ENCODE measurements around the gene PIGQ. TPM values are rescaled to one million over a fixed set of nuclear protein-coding genes. Genes with fewer than 3 reads are reported as not detected.

The PIGQ gene
- total RNA-seq, 2 experiments from 2014 or later = 22.8 to 27.0 TPM

DNA sequence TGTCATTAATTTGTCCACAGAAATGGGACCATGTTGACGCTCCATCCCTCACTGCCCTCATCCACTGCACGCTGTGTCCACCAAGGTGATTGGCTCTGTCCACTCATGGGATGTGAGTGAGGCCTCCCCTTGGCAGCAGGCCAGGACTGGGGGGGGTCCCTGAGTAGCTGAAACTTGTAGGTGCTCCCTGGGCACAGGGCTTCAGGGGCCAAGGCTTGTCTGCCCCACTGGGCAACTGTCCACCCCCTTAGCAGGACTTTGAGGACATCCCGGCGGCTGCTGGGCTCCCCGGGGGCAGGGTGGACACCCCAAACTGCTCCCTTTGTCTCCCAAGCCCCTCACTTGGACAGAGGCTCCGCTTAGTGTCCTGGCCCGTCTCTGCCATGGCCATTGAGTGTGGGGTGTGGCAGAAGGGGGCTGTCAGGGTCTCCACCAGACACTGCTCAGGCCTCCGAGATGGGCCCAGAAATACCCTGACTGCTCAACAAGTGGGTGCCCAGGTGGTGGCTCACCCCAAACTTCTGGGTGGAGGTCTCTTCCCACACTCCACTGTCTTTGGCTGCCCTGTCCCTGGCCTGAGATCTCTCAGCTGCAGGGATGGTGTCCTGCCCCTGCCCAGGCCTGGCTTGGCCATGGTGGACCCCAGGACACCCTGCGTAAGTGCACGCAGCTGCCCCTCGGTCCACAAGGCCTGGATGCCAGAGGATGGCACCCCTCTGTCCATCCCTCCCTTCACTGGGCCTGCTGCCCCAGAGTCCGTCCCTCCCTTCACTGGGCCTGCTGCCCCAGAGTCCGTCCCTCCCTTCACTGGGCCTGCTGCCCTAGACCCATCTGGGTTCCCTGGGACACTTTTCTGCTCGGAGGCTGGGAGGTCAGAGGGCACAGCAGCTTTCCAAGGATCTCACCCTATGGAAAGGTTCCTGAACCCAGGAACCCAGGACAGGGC, 17.1 kb downstream of the PIGQ start:
- Histone ChIP-seq H3K27me3 (ENCODE audit: control insufficient read depth in 1 of 2, insufficient read depth in 2 of 2, low read length in 2 of 2) (no peaks in the 10 kb centered on the region), H3K9me3 (ENCODE audit: control insufficient read depth in 1 of 2, insufficient read depth in 1 of 2, low read length in 2 of 2) (no peaks in the 10 kb centered on the region), H3K36me3 (ENCODE audit: insufficient read depth, low read length) (no peaks in the 10 kb centered on the region), H3K27ac (ENCODE audit: low read depth in 1 of 2, low read length in 2 of 2) (no peak overlapping the region), H3K4me3 (ENCODE audit: low read length) (no peak overlapping the region), H3K4me1 (ENCODE audit: insufficient read depth, low read length) (peaks cover 32% of the 10 kb centered on the region)
- no peaks in the 10 kb centered on the region for H3K27me3 Mint-ChIP-seq
- H3K36me3 Mint-ChIP-seq (ENCODE audit: low read depth) = peaks cover 17% of the 10 kb centered on the region
- intact Hi-C loops (cut with DNase I, micrococcal nuclease) = no loop called here
- ATAC-seq (ENCODE audit: poor library complexity) = no peak
- DNase-seq = no peak
- ChIA-PET POLR2A (interaction anchor here (2.7 kb wide), 1 partner anchor 50 kb away, joined by 18 read pairs; the partner anchor contains the start of gene METTL26), CTCF (no interaction called here)
- peak overlapping the region; percentile 80 for H3K4me3 Mint-ChIP-seq
- no peaks in the 10 kb centered on the region for H3K9me3 Mint-ChIP-seq
- peaks cover 10% of the 10 kb centered on the region for H3K4me1 Mint-ChIP-seq (ENCODE audit: low read depth)
- peak overlapping the region; percentile 95 for H3K27ac Mint-ChIP-seq
- TF ChIP-seq, protein P1, sequence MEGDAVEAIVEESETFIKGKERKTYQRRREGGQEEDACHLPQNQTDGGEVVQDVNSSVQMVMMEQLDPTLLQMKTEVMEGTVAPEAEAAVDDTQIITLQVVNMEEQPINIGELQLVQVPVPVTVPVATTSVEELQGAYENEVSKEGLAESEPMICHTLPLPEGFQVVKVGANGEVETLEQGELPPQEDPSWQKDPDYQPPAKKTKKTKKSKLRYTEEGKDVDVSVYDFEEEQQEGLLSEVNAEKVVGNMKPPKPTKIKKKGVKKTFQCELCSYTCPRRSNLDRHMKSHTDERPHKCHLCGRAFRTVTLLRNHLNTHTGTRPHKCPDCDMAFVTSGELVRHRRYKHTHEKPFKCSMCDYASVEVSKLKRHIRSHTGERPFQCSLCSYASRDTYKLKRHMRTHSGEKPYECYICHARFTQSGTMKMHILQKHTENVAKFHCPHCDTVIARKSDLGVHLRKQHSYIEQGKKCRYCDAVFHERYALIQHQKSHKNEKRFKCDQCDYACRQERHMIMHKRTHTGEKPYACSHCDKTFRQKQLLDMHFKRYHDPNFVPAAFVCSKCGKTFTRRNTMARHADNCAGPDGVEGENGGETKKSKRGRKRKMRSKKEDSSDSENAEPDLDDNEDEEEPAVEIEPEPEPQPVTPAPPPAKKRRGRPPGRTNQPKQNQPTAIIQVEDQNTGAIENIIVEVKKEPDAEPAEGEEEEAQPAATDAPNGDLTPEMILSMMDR (IDR thresholded peaks at IDR 0.05) = no peak

DNA sequence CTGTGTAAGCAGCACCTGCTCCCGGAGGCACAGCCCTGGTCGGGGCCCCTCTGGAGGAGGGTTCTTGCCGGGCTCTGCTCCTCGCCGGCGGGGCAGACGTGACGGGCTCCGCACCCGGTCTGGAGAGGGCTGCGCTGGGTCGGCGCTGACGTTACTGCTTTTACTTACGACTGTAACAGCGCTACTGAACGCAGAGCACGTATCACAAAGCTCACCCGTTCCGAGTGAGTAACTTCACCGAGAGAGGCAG, 18.8 kb downstream of the PIGQ start:
- peaks cover 39% of the 10 kb centered on the region for H3K4me1 ChIP-seq (ENCODE audit: insufficient read depth, low read length)

More for the DNA sequence above, 18.8 kb downstream of the PIGQ start:
- Histone ChIP-seq H3K27me3 (ENCODE audit: control insufficient read depth in 1 of 2, insufficient read depth in 2 of 2, low read length in 2 of 2) (no peaks in the 10 kb centered on the region), H3K9me3 (ENCODE audit: control insufficient read depth in 1 of 2, insufficient read depth in 1 of 2, low read length in 2 of 2) (no peaks in the 10 kb centered on the region), H3K36me3 (ENCODE audit: insufficient read depth, low read length) (peaks cover 2% of the 10 kb centered on the region), H3K4me3 (ENCODE audit: low read length) (peak overlapping the region; percentile 80), H3K27ac (ENCODE audit: low read depth in 1 of 2, low read length in 2 of 2) (peak overlapping the region; percentile 84 to 85)
- TF ChIP-seq, protein P1 (IDR thresholded peaks at IDR 0.05) = no peak
- Mint-ChIP-seq H3K4me3 (peak overlapping the region; percentile 99), H3K4me1 (ENCODE audit: low read depth) (peaks cover 13% of the 10 kb centered on the region), H3K27ac (peak overlapping the region; percentile 95), H3K27me3 (no peaks in the 10 kb centered on the region), H3K36me3 (ENCODE audit: low read depth) (peaks cover 17% of the 10 kb centered on the region), H3K9me3 (no peaks in the 10 kb centered on the region)
- intact Hi-C loops (cut with DNase I, micrococcal nuclease) = loop anchor here (2.0 kb wide), 2 partner anchors 48 to 720 kb away; partner anchors contain the start of genes METTL26 (in 1 of the 2) and UBE2I (in 1 of the 2)
- ChIA-PET POLR2A (interaction anchor here (0.8 to 2.7 kb wide), 8 partner anchors 10 to 200 kb away, joined by 3 to 18 read pairs (median 4); partner anchors contain the start of genes CAPN15, CHTF18, DECR2 and METTL26), CTCF (interaction anchor here (1.0 to 1.6 kb wide), 3 partner anchors 9 to 152 kb away, joined by 3 to 8 read pairs (median 3); partner anchors contain the start of genes CIAO3 and METTL26)
- DNase-seq (peak in 13 of 14 experiments; percentile 38 to 87 (median 60)), ATAC-seq (ENCODE audit: poor library complexity) (peak; percentile 37)

Measured in CD4-positive, alpha-beta T cell (primary cell).